ENCODE data around the gene ESPNL.

Gene ESPNL

DNA sequence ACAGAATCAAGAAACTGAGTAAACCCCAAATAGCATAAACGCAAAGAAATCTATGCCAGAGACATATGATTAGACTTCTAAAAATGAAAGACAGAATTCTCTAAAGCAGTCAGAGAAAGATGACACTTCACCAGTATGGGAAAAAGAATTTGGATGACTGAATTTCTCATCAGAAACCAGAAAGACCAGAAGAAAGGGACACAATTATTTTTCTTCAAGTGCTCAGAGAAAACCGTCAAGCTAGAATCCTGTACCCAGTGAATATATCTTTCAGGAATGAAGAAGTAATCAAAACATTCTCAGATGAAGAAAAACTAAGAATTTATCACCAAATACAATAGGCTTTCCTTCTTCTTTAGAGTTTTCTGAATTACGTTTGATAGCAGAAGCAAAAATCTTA lies 14.2 kb upstream of the ESPNL start:
- H2AFZ ChIP-seq (ENCODE audit: low read depth, low read length): no peak overlapping the region
- DNase-seq (no peak), ATAC-seq (ENCODE audit: insufficient read depth, low read depth) (no peak)
- H3K4me2 ChIP-seq (ENCODE audit: insufficient read depth, low read length): no peak overlapping the region
- H4K20me1 ChIP-seq (ENCODE audit: insufficient read depth, low read length): no peaks in the 10 kb centered on the region; the same call in 1 of the 2 replicates
- TF ChIP-seq, protein P1, sequence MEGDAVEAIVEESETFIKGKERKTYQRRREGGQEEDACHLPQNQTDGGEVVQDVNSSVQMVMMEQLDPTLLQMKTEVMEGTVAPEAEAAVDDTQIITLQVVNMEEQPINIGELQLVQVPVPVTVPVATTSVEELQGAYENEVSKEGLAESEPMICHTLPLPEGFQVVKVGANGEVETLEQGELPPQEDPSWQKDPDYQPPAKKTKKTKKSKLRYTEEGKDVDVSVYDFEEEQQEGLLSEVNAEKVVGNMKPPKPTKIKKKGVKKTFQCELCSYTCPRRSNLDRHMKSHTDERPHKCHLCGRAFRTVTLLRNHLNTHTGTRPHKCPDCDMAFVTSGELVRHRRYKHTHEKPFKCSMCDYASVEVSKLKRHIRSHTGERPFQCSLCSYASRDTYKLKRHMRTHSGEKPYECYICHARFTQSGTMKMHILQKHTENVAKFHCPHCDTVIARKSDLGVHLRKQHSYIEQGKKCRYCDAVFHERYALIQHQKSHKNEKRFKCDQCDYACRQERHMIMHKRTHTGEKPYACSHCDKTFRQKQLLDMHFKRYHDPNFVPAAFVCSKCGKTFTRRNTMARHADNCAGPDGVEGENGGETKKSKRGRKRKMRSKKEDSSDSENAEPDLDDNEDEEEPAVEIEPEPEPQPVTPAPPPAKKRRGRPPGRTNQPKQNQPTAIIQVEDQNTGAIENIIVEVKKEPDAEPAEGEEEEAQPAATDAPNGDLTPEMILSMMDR (IDR thresholded peaks at IDR 0.05; ENCODE audit: borderline replicate concordance, extremely low read depth, low read length, poor library complexity, severe bottlenecking): no peak
- TF ChIP-seq EZH2 (IDR thresholded peaks at IDR 0.05; ENCODE audit: borderline replicate concordance, low read depth, low read length, severe bottlenecking): no peak
- no peaks in the 10 kb centered on the region for H3K79me2 ChIP-seq (ENCODE audit: insufficient read depth, low read length)
- no peak overlapping the region for H3K9ac ChIP-seq (ENCODE audit: low read depth, low read length)
- H3K36me3 ChIP-seq (ENCODE audit: insufficient read depth, low read length): peaks cover 52% of the 10 kb centered on the region
- no peaks in the 10 kb centered on the region for H3K9me3 ChIP-seq (ENCODE audit: insufficient read depth, low read length, severe bottlenecking)
- no peaks in the 10 kb centered on the region for H3K27me3 ChIP-seq (ENCODE audit: insufficient read depth, low read length, poor library complexity)
- H3K27ac ChIP-seq (ENCODE audit: low read length): no peak overlapping the region
- H3K4me3 ChIP-seq (ENCODE audit: low read depth in 1 of 2, low read length in 2 of 2): no peak overlapping the region
- H3K4me1 ChIP-seq (ENCODE audit: insufficient read depth, low read length): no peaks in the 10 kb centered on the region

DNA sequence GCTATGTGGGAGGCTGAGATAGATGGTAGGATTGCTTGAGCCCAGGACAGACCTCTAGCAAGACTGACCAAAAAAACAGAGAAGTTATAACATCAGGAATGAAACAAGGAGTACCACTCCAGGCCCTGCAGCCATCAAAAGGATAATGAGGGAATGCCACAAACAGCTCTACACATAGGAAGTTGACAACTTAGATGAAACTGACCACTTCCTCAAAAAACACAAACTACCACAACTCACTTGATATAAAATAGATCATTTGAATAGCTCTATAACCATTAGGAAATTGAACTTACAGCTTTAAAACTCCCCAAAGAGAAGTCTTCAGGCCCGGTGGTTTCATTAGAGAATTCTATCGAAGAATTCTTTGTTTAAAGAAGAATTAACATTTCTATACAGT lies 12.9 kb upstream of the ESPNL start:
- Histone ChIP-seq H3K79me2 (ENCODE audit: insufficient read depth, low read length) (no peaks in the 10 kb centered on the region), H3K4me2 (ENCODE audit: insufficient read depth, low read length) (no peak overlapping the region), H4K20me1 (ENCODE audit: insufficient read depth, low read length) (no peaks in the 10 kb centered on the region), H3K9ac (ENCODE audit: low read depth, low read length) (no peak overlapping the region), H3K4me3 (ENCODE audit: low read depth in 1 of 2, low read length in 2 of 2) (no peak overlapping the region), H3K27me3 (ENCODE audit: insufficient read depth, low read length, poor library complexity) (no peaks in the 10 kb centered on the region), H3K4me1 (ENCODE audit: insufficient read depth, low read length) (no peaks in the 10 kb centered on the region), H3K9me3 (ENCODE audit: insufficient read depth, low read length, severe bottlenecking) (no peaks in the 10 kb centered on the region), H2AFZ (ENCODE audit: low read depth, low read length) (no peak overlapping the region), H3K36me3 (ENCODE audit: insufficient read depth, low read length) (peaks cover 48% of the 10 kb centered on the region), H3K27ac (ENCODE audit: low read length) (no peak overlapping the region)
- DNase-seq: no peak
- TF ChIP-seq EZH2 (IDR thresholded peaks at IDR 0.05; ENCODE audit: borderline replicate concordance, low read depth, low read length, severe bottlenecking): no peak
- TF ChIP-seq, protein P1 (IDR thresholded peaks at IDR 0.05; ENCODE audit: borderline replicate concordance, extremely low read depth, low read length, poor library complexity, severe bottlenecking): no peak
- no peak for ATAC-seq (ENCODE audit: insufficient read depth, low read depth)

DNA sequence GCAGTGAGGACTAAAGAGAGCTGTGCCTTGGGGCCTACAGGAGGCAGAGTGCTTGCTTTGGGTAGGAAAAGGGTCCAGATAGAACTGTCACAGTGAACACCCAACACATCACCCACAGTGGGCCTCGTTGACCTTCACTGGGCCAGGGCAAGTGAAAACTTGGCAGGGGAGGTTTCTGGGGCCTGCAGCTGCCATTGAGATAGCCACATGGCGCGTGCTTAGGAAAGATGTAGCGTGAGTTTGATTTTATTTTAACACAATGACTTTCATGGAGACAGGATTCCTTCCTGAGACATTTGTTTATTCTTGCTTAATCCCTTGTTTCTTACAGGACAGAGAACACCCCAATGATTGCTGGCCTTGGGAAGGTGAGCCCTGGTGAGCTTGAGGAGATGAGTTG lies 9.3 kb upstream of the ESPNL start:
- no peak for ATAC-seq (ENCODE audit: insufficient read depth, low read depth)
- Histone ChIP-seq H3K79me2 (ENCODE audit: insufficient read depth, low read length) (no peaks in the 10 kb centered on the region), H4K20me1 (ENCODE audit: insufficient read depth, low read length) (no peaks in the 10 kb centered on the region), H3K4me3 (ENCODE audit: low read depth in 1 of 2, low read length in 2 of 2) (no peak overlapping the region), H3K27me3 (ENCODE audit: insufficient read depth, low read length, poor library complexity) (no peaks in the 10 kb centered on the region), H3K9ac (ENCODE audit: low read depth, low read length) (no peak overlapping the region), H3K4me2 (ENCODE audit: insufficient read depth, low read length) (no peak overlapping the region), H2AFZ (ENCODE audit: low read depth, low read length) (no peak overlapping the region), H3K9me3 (ENCODE audit: insufficient read depth, low read length, severe bottlenecking) (no peaks in the 10 kb centered on the region), H3K4me1 (ENCODE audit: insufficient read depth, low read length) (no peaks in the 10 kb centered on the region), H3K36me3 (ENCODE audit: insufficient read depth, low read length) (peaks cover 46% of the 10 kb centered on the region), H3K27ac (ENCODE audit: low read length) (no peak overlapping the region)
- TF ChIP-seq EZH2 (IDR thresholded peaks at IDR 0.05; ENCODE audit: borderline replicate concordance, low read depth, low read length, severe bottlenecking): no peak
- TF ChIP-seq, protein P1 (IDR thresholded peaks at IDR 0.05; ENCODE audit: borderline replicate concordance, extremely low read depth, low read length, poor library complexity, severe bottlenecking): no peak
- no peak for DNase-seq

Data from DND-41 (cell line).